HepG2 (cell line): ENCODE results near the gene NTRK2.

Experiments used
- ATF3 ChIP-seq: sonication (generic); formaldehyde crosslinking; IDR thresholded peaks from 2 replicates; pipeline ENCODE4 v1.4.0; 2020; ENCODE audit warnings: missing genetic modification reagents
- ETV6 ChIP-seq: sonication (generic); formaldehyde crosslinking; conservative IDR thresholded peaks from 2 replicates; pipeline ENCODE4 v1.4.0; 2020; ENCODE audit warnings: missing genetic modification reagents
- U2AF2 ChIP-seq: fragments of 200-400 bp; formaldehyde crosslinking; IDR thresholded peaks from 2 replicates; pipeline ENCODE4 v1.6.1; 2017; ENCODE audit warnings: low read depth, mild to moderate bottlenecking, low read length
- TF ChIP-seq, protein P1 (sequence below): sonication (generic); formaldehyde crosslinking; IDR thresholded peaks from 2 replicates; pipeline ENCODE4 v1.5.0; 2020; ENCODE audit warnings: mild to moderate bottlenecking, missing genetic modification reagents, moderate library complexity
- TF ChIP-seq, protein P2 (sequence below): IDR thresholded peaks from 2 replicates; pipeline ENCODE4 v1.6.1; 2012; ENCODE audit warnings: inconsistent platforms

DNA sequence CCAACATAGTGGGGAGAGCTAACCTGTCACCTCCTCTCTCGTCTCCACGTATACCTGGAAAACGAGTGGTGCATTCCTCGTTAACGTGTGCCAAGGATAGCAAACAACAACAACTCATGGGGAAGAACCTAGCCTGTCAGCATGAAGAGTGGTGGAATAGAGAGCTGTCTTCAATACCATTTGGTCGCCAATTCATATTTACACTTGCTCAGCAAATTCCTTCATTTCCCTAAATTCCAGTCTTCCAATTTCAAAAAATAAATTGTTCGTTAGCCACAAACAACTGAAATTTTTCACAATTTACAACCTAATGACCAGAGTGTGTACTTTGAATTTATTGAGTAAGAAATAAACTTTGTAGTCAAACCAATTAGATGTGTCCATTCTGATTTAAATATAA, 344.8 kb downstream of the NTRK2 start:
- TF ChIP-seq ETV6 (CRISPR knock-in tag) (no peak), U2AF2 (no peak), ATF3 (CRISPR knock-in tag) (no peak)
- TF ChIP-seq, protein P1, sequence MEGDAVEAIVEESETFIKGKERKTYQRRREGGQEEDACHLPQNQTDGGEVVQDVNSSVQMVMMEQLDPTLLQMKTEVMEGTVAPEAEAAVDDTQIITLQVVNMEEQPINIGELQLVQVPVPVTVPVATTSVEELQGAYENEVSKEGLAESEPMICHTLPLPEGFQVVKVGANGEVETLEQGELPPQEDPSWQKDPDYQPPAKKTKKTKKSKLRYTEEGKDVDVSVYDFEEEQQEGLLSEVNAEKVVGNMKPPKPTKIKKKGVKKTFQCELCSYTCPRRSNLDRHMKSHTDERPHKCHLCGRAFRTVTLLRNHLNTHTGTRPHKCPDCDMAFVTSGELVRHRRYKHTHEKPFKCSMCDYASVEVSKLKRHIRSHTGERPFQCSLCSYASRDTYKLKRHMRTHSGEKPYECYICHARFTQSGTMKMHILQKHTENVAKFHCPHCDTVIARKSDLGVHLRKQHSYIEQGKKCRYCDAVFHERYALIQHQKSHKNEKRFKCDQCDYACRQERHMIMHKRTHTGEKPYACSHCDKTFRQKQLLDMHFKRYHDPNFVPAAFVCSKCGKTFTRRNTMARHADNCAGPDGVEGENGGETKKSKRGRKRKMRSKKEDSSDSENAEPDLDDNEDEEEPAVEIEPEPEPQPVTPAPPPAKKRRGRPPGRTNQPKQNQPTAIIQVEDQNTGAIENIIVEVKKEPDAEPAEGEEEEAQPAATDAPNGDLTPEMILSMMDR = no peak
- TF ChIP-seq, protein P2, sequence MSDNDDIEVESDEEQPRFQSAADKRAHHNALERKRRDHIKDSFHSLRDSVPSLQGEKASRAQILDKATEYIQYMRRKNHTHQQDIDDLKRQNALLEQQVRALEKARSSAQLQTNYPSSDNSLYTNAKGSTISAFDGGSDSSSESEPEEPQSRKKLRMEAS = no peak
